Endothelial cell of umbilical vein (primary cell): ENCODE measurements around the gene GRIA3.

Experiments
- EZH2 ChIP-seq: IDR thresholded peaks from 2 replicates; pipeline ENCODE4 v1.6.1; 2012; ENCODE audit warnings: borderline replicate concordance, low read depth, mild to moderate bottlenecking, moderate library complexity, low read length, inconsistent platforms; ENCODE audit not compliant: severe bottlenecking
- MYC ChIP-seq: IDR thresholded peaks from one replicate; pipeline ENCODE4 v1.6.1; 2011; ENCODE audit warnings: mild to moderate bottlenecking, low read depth, low read length
- POLR2A ChIP-seq: IDR thresholded peaks from 2 replicates; pipeline ENCODE4 v1.6.1; 2012; ENCODE audit warnings: low read depth, mild to moderate bottlenecking, control low read depth, low read length
- POLR2AphosphoS5 ChIP-seq: IDR thresholded peaks from 2 replicates; pipeline ENCODE4 v1.6.1; 2012; ENCODE audit warnings: low read depth, mild to moderate bottlenecking, control low read depth, low read length, moderate library complexity; ENCODE audit not compliant: insufficient read depth
- TF ChIP-seq, protein P1 (sequence below), 2 donors: IDR thresholded peaks; 1 replicate in 1 of 2; 2 replicates in 1 of 2; pipeline ENCODE4 v1.5.1; 2011; ENCODE audit warnings: low read length in 2 of 2, mild to moderate bottlenecking in 2 of 2, moderate library complexity in 2 of 2, control low read depth in 1 of 2, inconsistent platforms in 1 of 2, low read depth in 1 of 2; ENCODE audit not compliant: insufficient read depth in 1 of 2; ENCODE audit errors: extremely low read depth in 1 of 2

DNA sequence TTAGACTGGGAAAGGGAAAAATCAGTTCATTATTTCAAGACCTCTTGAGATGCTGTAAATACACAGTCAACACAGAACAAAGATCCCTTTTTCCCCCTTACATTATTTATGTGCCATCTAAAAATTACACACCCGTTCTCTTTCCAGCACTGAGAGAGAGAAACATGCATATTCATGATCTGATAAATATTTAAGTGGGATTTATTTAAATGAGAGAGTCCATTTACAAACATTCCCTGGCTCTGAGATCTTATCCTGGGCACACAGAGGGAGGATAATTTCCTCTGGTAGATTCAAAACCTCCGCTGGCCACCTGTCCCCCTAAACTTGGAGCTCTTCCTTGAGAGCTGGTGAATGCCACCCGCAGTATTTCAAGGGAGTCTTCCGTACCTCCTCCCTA lies 88.6 kb downstream of the GRIA3 start:
- TF ChIP-seq, protein P1, sequence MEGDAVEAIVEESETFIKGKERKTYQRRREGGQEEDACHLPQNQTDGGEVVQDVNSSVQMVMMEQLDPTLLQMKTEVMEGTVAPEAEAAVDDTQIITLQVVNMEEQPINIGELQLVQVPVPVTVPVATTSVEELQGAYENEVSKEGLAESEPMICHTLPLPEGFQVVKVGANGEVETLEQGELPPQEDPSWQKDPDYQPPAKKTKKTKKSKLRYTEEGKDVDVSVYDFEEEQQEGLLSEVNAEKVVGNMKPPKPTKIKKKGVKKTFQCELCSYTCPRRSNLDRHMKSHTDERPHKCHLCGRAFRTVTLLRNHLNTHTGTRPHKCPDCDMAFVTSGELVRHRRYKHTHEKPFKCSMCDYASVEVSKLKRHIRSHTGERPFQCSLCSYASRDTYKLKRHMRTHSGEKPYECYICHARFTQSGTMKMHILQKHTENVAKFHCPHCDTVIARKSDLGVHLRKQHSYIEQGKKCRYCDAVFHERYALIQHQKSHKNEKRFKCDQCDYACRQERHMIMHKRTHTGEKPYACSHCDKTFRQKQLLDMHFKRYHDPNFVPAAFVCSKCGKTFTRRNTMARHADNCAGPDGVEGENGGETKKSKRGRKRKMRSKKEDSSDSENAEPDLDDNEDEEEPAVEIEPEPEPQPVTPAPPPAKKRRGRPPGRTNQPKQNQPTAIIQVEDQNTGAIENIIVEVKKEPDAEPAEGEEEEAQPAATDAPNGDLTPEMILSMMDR (IDR thresholded peaks at IDR 0.05; ENCODE audit: extremely low read depth in 1 of 2, insufficient read depth in 1 of 2, low read depth in 1 of 2, low read length in 2 of 2): no peak
- TF ChIP-seq POLR2A: no peak
- TF ChIP-seq POLR2AphosphoS5: no peak
- no peak for TF ChIP-seq MYC
- TF ChIP-seq EZH2: no peak
